Epithelial cell of prostate (primary cell): ENCODE measurements around the gene GSDMA.

ENCODE experiments used
- DNase-seq: peaks from one replicate; pipeline ENCODE4 v3.0.0-alpha.2; 2011; ENCODE audit warnings: low read depth, low spot score
- H3K27ac ChIP-seq: fragments of 450-650 bp; 2 replicates; pipeline ENCODE4 v1.5.1; 2017; ENCODE audit warnings: mild to moderate bottlenecking

Gene GSDMA

DNA sequence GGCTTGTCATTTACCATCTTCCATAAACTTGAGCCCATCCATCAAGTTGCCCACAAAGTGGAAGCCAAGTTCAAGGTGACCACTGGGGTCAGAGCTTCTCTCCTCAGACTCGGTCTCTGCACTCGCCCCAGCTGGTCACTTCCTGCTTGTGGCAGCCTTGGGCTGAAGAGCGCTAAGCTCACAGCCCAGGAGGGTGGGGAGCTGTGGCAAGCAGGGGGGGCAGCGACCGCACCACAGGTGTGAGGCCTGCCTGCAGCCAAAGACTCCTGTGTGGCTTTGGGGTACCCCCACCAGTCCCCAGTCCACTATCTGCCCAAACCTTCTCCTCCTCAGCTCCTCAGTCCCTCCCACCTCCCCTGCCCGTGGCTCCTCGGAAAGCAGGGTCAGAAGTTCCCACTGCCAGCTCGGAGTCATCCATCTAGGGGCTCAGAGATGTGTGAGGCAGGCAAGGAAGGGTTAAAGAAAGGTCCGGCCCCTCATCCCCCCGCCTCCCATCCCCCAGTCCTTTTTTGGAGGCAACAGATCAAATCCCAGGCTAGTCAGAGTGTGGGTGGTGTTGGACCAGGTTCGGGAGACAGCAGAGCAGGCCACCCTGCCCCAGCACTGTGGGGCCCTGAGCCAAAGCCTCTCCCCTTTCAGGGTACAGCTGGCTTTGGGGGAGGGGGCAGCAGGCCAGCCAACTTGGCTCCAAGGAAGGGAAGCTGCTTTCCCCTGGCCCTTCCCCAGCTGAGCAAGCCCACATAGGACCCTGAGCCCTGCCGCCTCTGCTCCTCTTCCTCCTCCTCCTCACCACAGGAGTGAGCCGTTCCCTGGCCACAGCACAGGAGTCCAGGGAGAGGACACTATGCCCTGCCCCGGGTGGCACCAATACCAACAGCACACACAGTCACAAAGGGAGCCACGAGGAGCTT, 55.7 kb downstream of the GSDMA start:
- no peak for DNase-seq
- peak overlapping the region; percentile 46 for H3K27ac ChIP-seq

DNA sequence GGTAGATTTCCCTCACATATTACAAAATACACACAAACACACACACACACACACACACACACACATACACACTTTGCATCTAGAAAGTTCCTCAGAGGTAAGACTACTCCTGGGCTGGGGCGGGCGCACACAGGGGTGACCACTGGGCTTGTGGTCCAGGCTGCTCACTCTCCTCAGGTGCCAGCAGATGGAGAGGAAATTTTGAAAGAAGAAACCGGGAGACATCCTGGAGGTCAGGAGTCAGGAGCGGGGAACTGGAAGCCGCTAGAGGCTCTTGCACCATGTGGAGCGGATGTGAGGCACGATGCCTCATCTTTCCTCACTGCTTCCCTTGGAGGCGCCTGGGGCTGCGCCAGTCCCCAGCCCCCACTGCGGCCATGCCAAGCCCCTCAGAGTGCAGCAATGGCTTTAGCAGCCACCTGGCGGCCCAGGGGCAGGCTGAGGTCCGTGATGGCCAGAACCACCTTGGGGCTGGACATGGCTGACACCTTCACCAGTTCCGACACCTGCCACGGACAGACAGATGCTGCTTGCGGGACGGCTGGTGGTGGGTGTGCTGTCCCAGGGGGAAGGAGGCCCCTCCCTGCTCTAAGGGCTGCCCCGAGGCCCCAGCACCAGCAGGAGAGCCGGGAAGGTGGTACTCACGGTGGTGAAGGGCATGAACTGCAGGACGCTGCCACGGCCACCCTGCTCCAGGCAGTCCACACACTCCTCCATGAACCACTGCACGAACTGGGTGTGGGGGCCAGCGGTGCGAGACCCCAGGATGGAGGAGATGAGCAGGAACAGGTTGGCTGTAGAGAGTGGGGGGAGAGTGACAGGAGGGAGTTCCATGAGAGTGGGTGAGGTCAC, 56.6 kb downstream of the GSDMA start:
- peak overlapping the region; percentile 46 for H3K27ac ChIP-seq
- no peak for DNase-seq

GRCh38 chr17:40020146-40020545, 57.3 kb downstream of the GSDMA start:
- H3K27ac ChIP-seq = peak overlapping the region; percentile 46
- no peak for DNase-seq

- peak overlapping the region; percentile 85 for H3K27ac ChIP-seq
- DNase-seq = peak; percentile 46
Observed at GRCh38 chr17:40021451-40021971, 58.7 kb downstream of the GSDMA start.

GRCh38 chr17:40022497-40022896, 59.7 kb downstream of the GSDMA start:
- peak overlapping the region; percentile 85 for H3K27ac ChIP-seq
- DNase-seq = no peak

DNA sequence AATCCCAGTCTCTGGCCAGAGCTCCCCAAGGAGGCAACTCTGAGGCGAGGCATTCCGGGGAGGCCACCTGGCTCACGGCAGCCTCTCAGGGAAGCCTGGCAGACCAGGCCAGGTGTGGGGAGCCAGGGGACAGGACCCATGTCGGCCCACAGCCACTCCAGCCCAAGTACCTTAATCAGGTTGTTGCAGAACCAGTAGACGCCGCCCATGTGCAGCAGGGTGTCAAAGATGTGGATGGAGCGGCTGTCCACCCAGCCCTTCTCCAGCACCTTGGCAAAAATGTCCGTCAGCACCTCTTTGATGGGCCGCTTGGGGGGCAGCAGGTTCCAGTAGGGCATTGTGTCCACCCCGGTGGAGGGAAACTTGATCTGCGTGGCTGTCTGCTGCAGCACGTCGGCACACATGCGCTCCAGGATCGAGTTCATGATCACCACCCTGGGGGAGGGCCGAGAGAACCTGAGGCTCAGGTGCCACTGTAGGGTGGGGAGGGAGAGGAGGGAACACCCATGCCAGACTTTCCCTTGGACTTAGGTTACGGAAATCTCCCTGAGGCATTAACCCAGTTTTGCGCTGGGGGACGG, 60.2 kb downstream of the GSDMA start:
- no peak for DNase-seq
- peak overlapping the region; percentile 85 for H3K27ac ChIP-seq

DNA sequence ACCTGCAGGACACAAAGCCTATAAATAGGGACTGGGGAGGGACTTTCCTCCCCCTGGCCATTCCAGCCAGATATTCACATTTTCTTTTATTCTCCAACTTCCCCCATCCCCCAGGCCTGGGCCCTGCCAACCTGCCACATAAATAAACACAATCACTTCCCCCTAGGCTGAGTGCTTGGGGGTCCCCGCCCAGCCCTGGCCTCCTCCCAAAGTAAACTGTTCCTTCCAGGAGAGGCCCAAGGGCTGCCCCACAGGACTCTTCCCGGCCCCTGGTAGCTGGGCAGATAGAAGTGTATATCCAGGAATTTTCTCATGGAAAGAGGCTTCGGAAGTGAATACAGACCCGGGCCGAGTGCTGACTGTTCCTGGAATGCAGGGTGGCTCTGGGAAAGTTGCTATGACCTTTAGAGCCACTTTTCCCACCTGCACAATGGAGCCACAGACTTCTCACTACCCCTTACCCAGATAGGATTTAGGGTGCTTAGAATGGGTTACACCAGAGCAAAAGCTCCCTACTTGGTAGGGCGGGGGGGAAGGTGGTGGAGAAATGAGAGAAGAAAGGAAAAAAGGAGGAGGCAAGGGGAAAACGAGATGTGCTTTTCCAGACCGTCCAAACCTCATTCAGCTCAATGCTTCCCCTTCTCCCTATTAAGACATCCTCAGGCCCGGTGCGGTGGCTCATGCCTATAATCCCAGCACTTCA, 60.9 kb downstream of the GSDMA start:
- H3K27ac ChIP-seq = peak overlapping the region; percentile 85
- DNase-seq = no peak

GRCh38 chr17:40024901-40025300, 62.1 kb downstream of the GSDMA start:
- H3K27ac ChIP-seq = peak overlapping the region; percentile 85
- DNase-seq = no peak

GRCh38 chr17:40025559-40025958, 62.8 kb downstream of the GSDMA start:
- peak overlapping the region; percentile 85 for H3K27ac ChIP-seq
- no peak for DNase-seq

DNA sequence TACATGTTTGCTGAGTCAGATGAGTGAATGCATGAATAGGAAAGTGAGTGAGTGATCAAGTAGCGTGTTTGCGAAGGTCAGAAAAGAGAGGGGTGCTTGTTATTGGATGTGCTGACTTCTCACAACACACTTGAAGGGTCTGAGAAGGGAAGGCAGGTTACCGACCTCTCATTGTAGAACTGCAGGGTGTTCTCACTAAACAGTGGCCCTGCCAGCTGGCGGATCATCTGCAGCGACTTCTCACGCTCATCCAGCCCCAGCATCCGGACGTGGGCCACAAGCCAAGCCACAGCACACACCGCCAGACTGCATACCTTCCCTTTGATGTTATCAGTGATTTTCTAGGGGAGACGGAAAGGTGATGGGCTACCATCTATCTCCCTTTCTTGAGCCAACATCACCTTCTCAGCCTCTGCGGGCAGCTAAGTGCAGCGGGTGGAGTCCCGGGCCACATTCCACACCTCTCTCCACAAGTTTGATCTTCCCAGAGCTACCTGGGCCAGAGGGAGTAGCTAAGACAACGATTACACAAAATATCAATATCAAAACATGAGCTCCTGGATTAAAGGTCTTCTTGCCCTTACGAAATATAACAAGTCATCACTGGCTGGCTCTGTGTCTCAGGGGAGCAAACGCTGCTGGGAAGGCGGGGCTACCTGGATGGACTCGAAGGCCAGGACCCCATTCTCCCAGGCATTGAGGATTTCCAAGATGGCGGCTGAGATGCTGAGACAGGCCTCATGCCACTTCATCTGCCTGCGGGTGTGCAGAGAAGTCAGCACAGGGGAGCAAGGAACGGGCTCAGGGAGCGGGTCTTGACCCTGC, 63.4 kb downstream of the GSDMA start:
- DNase-seq = no peak
- peak overlapping the region; percentile 85 for H3K27ac ChIP-seq

DNA sequence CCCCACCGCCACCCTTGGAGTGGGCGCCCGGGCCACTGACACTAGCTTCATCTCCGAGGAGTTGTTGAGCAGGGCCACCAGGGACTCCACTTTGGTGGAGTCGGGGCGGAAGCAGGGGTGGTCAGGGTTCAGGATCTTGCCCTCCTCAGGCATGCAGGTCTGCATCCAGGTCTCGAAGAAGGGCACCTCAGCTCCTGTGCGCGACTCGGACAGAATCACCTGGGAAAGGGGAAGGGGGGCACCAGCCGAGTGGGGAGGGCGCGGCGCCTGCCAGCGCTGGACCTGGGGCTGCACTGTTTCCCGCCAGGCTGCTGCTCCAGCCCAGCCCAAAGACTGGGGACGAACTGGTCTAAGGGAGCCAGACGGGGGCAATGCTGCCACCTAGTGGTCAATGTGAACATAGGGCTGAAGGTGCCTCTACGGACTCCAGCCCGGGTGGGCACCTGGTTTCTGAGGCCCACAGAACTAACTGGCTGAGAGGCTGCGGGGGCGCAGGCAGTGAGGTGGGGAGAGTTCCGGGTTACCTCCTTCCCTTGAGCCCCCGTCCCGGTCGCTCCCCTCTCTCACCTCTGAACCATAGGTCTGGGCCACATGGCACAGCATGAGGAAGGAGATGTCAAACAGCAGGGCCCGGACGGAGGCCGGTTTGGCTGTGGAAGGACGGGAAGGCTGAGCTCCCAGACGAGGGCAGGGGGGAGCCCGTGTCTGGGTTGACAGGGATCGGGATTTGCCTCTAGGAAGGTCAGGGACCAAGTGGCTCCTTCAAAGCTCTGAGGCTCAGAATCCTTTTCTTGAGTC, 64.2 kb downstream of the GSDMA start:
- no peak for DNase-seq
- H3K27ac ChIP-seq = peak overlapping the region; percentile 85
